Lower leg skin (tissue), 3 donors: ENCODE data around the gene BEST2.

Source experiments
- POLR2A ChIP-seq, 2 donors: fragments of 450-650 bp; IDR thresholded peaks; one replicate each; pipeline ENCODE4 v1.6.1; 2016 to 2017; ENCODE audit warnings: antibody characterized with exemption in 2 of 2, mild to moderate bottlenecking in 1 of 2, moderate library complexity in 1 of 2
- TF ChIP-seq, protein P1 (sequence below), 3 donors: fragments of 450-650 bp; IDR thresholded peaks; one replicate each; pipeline ENCODE4 v1.5.1; 2016; ENCODE audit warnings: antibody characterized with exemption in 3 of 3, mild to moderate bottlenecking in 3 of 3, moderate library complexity in 2 of 3

DNA sequence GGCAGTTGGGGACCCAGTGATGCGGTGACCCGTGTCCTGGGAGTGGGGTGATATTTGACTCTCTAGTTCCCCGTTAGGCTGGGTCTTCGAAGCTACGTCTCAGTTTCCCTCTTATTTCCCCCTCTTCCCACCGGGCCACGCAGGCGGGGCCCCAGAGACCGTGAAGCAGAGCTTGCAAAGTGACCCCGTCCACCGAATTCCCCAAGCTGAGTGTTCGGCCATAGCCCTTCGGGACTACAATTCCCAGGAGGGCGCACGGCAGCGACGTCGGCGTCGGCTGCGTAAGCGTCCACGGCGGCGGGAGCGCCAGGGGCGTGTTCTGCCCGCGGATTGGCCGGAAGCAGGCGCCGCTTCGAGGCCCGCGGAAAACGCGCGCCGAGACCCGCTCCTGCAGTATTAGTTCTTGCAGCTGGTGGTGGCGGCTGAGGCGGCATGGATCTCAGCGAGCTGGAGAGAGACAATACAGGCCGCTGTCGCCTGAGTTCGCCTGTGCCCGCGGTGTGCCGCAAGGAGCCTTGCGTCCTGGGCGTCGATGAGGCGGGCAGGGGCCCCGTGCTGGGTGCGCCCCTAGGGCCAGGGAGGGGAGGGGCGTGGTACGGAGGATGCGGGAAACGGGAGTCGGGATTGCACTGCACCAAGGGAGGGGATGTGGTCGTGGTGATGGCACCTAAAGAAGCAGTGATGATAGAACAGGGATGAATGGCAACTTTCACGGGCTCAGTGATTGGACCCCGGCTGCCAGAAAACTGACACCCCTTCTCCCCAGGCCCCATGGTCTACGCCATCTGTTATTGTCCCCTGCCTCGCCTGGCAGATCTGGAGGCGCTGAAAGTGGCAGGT lies 54.9 kb downstream of the BEST2 start, which contains the start of gene RNASEH2A:
- TF ChIP-seq, protein P1, sequence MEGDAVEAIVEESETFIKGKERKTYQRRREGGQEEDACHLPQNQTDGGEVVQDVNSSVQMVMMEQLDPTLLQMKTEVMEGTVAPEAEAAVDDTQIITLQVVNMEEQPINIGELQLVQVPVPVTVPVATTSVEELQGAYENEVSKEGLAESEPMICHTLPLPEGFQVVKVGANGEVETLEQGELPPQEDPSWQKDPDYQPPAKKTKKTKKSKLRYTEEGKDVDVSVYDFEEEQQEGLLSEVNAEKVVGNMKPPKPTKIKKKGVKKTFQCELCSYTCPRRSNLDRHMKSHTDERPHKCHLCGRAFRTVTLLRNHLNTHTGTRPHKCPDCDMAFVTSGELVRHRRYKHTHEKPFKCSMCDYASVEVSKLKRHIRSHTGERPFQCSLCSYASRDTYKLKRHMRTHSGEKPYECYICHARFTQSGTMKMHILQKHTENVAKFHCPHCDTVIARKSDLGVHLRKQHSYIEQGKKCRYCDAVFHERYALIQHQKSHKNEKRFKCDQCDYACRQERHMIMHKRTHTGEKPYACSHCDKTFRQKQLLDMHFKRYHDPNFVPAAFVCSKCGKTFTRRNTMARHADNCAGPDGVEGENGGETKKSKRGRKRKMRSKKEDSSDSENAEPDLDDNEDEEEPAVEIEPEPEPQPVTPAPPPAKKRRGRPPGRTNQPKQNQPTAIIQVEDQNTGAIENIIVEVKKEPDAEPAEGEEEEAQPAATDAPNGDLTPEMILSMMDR (IDR thresholded peaks at IDR 0.05), result no peak
- no peak for TF ChIP-seq POLR2A (IDR thresholded peaks at IDR 0.05)
